Activated naive CD4-positive, alpha-beta T cell treated with anti-CD3 and anti-CD28 coated beads, Interleukin-2, amount 10 ng/mL, durations not matched to agents 7 days and 5 days (primary cell): ENCODE data around the gene PREX1.

ENCODE experiments used
- CTCF ChIA-PET: fragments of 350-600 bp; sonication (Branson Sonifier 250); formaldehyde crosslinking; loops from one replicate; lab custom pipeline; 2021; ENCODE audit warnings: antibody characterized with exemption; lab: Charles Lee
- DNase-seq: peaks from one replicate; pipeline ENCODE4 v3.0.0-alpha.2; 2020
- H3K27ac Mint-ChIP-seq: one replicate; pipeline ENCODE4 v1.8.0; 2021; ENCODE audit warnings: mild to moderate bottlenecking, moderate library complexity, mixed read lengths
- H3K27me3 Mint-ChIP-seq: one replicate; pipeline ENCODE4 v1.8.0; 2021; ENCODE audit warnings: mild to moderate bottlenecking, mixed read lengths
- H3K36me3 Mint-ChIP-seq: one replicate; pipeline ENCODE4 v1.8.0; 2021; ENCODE audit warnings: mixed read lengths
- H3K4me1 Mint-ChIP-seq: one replicate; pipeline ENCODE4 v1.8.0; 2021; ENCODE audit warnings: mixed read lengths
- H3K4me3 Mint-ChIP-seq: one replicate; pipeline ENCODE4 v1.8.0; 2021; ENCODE audit warnings: mild to moderate bottlenecking, moderate library complexity, mixed read lengths
- H3K9me3 Mint-ChIP-seq: one replicate; pipeline ENCODE4 v1.8.0; 2021; ENCODE audit warnings: mixed read lengths

PREX1 gene

DNA sequence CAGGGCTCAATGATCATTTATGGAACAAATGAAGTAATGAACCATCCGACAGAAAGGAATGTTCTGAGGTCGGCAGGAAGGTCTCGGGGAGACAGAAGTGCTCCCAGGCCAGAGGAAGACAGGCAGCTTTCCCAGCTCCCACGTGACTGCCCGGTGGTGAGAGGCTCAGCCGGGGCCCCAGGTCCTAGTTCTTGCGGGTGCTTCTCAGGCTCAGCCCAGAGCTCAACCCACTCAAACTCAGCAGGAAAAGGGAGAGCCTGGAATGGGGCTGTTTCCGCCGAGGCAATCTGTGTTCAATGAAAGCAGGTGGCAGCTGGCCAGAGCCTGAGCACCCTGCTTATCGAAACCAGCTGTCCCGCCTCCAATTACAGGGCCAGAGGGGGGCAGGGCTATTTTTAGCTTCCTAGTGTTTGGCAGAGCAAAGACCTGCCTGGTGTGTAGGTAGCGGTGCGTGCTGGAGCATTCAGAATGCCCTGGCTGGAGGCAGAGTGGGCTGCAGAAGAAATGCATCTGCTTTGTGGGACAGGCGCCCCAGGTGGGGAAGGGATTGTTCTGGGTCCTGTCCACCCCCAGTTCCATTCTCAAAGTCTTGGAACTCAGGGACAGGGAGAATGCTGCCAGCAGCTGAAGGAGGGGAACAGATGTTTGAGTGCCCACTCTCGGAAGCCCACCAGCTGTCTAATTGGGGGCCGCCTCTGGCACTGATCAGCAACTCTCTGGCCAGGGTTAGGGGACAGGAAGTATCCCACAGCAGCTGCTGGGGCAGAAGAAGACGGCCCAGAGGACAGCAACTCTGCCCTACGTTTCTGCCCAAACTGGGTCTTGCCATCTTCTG, 145.1 kb downstream of the PREX1 start:
- Mint-ChIP-seq H3K27me3 (no peaks in the 10 kb centered on the region), H3K4me1 (peaks cover 5% of the 10 kb centered on the region), H3K27ac (no peak overlapping the region), H3K9me3 (no peaks in the 10 kb centered on the region), H3K4me3 (no peak overlapping the region), H3K36me3 (peaks cover 23% of the 10 kb centered on the region)
- CTCF ChIA-PET: interaction anchor here (0.6 to 1.1 kb wide), 2 partner anchors 25 to 214 kb away, joined by 3 to 4 read pairs; no protein-coding TSS in a partner anchor
- DNase-seq: no peak

DNA sequence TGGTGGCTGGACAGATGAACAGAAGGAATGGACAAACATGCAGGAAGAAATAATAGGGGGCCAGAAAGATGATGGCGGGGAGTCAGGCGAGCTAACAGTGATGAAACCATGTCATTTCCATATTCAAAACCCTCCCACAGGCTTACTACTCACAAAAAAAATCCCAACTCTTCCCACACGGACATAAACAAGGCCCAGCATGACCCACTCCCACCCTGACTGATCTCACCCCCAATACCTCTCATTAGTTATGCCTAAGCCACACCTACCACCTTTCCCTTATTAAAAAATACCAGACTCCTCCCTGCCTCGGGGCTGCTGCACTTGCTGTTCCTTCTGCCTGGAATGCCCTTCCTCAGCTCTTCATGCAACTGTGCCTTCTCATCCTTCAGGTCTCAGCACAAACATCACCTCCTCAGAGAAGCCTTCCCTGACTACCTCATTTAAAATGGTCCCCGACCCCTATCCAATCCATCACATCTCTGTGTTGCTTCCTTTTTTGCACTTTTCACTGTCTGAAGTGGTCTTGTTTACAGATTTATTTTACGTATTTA, 145.8 kb downstream of the PREX1 start:
- no peak for DNase-seq
- H3K27ac Mint-ChIP-seq: no peak overlapping the region
- no peaks in the 10 kb centered on the region for H3K9me3 Mint-ChIP-seq
- H3K36me3 Mint-ChIP-seq: peaks cover 22% of the 10 kb centered on the region
- peaks cover 5% of the 10 kb centered on the region for H3K4me1 Mint-ChIP-seq
- no peak overlapping the region for H3K4me3 Mint-ChIP-seq
- H3K27me3 Mint-ChIP-seq: no peaks in the 10 kb centered on the region
- CTCF ChIA-PET: interaction anchor here (0.6 to 1.1 kb wide), 2 partner anchors 24 to 214 kb away, joined by 3 to 4 read pairs; no protein-coding TSS in a partner anchor

DNA sequence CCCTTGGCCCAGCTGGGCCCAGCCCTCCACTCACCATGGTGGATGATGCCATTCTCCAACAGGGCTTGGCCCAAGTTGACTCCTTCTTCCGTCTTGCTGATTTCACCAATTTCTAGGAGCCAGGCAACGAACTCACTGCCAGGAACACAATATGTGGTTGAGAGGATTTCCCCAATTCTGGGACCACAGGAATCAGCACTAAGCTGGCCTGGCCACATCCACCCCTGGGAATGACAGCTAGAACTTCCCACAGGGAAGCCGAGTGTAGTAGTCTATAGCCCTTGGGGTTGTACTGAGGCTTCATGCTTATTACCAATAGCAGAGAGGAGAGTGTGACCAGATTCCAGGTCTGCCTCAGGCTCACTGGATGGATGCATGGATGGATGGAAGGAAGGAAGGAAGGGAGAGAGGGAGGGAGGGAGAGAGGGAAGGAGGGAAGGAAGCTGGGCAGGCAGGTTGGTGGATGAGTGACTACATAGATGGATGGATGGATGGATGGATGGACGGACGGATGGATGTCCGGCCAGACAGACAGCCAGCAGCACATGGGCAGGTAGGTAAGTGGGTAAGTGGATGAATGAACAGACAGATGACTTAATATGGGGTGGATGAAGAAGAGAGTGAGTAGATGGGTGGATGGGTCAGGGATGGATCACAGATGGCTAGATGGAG, 146.5 kb downstream of the PREX1 start:
- Mint-ChIP-seq H3K4me1 (peaks cover 5% of the 10 kb centered on the region), H3K9me3 (no peaks in the 10 kb centered on the region), H3K4me3 (no peak overlapping the region), H3K36me3 (peaks cover 21% of the 10 kb centered on the region), H3K27ac (no peak overlapping the region), H3K27me3 (no peaks in the 10 kb centered on the region)
- no peak for DNase-seq
- CTCF ChIA-PET: interaction anchor here (1.1 kb wide), 1 partner anchor 24 kb away, joined by 4 read pairs; no protein-coding TSS in a partner anchor

DNA sequence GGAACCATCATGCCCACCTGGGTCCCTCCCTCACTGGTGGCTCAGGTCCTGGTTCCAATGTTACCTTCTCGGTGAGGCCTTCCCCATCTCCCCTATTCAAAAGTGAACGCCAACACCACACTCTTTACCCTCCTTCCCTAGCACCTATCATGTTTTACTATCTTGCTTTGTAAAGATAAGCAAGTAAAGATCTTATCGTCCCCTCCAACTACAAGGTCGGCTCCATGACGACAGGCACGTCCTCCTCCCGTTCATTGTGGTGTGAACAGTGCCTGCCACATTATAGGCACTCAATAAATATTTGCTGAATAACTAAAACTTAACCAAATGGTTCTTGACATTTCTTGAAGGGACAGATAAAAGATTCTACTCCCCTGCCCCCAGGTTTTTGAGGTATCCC, 147.1 kb downstream of the PREX1 start:
- no peak overlapping the region for H3K27ac Mint-ChIP-seq
- peaks cover 28% of the 10 kb centered on the region for H3K36me3 Mint-ChIP-seq
- H3K4me1 Mint-ChIP-seq: peaks cover 5% of the 10 kb centered on the region
- CTCF ChIA-PET: no interaction called here
- H3K4me3 Mint-ChIP-seq: no peak overlapping the region
- no peaks in the 10 kb centered on the region for H3K9me3 Mint-ChIP-seq
- DNase-seq: no peak
- no peaks in the 10 kb centered on the region for H3K27me3 Mint-ChIP-seq

DNA sequence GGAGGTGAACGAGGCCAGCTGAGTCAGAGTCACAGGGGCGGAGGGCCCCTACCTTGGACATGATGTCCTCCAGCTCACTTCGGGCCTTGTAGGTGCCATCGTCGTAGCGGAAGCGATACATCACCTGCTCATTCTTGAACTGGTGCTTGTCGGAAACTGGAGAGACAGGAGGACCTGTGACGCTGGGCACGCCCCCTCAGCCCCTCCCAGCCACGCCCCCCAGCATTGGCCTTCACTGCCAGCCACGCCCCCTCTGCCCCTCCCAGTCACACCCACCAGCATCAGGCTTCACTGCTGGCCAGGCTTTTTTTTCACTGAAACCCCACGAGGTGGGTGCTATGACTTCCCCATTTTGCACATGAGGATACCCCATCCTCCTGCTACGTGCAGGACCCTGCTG, 148.2 kb downstream of the PREX1 start:
- no peak for DNase-seq
- Mint-ChIP-seq H3K4me1 (peaks cover 2% of the 10 kb centered on the region), H3K36me3 (peaks cover 33% of the 10 kb centered on the region), H3K27ac (no peak overlapping the region), H3K27me3 (no peaks in the 10 kb centered on the region), H3K9me3 (no peaks in the 10 kb centered on the region), H3K4me3 (no peak overlapping the region)
- CTCF ChIA-PET: no interaction called here

DNA sequence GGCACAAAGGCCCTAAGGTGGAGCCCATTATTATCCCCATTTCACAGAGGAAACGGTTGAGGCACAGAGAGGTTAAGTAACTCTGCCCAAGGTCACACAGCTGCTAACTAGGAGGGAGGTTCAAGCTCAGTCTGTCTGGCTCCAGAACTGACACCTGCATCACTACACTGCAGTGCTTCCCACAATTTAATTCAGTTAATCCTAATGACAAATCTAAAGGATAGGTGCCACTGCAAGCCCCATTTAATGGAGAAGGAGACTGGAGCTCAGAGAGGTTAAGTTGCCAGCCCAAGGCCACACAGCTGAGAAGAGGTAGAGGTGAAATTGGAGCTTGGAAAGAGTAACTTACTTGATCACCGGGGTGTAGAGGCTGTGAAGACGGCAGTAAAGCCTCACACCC, 148.8 kb downstream of the PREX1 start:
- CTCF ChIA-PET: no interaction called here
- peaks cover 32% of the 10 kb centered on the region for H3K36me3 Mint-ChIP-seq
- no peak overlapping the region for H3K4me3 Mint-ChIP-seq
- no peak overlapping the region for H3K27ac Mint-ChIP-seq
- no peaks in the 10 kb centered on the region for H3K9me3 Mint-ChIP-seq
- no peaks in the 10 kb centered on the region for H3K27me3 Mint-ChIP-seq
- peaks cover 2% of the 10 kb centered on the region for H3K4me1 Mint-ChIP-seq
- no peak for DNase-seq

DNA sequence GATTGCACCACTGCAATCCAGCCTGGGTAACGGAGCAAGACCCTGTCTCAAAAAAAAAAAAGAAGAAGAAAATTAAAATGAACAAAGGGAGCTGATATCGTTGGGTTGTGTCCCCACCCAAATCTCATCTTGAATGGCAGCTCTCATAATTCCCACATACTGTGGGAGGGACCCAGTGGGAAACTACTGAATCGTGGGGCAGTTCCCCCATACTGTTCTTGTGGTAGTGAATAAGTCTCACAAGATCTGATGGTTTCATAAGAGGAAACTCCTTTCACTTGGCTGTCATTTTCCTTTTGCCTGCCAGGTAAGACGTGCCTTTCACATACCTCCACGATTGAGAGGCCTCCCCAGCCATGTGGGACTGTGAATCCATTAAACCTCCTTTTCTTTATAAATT, 149.4 kb downstream of the PREX1 start:
- CTCF ChIA-PET: interaction anchor here (0.6 kb wide), 1 partner anchor 222 kb away, joined by 4 read pairs; no protein-coding TSS in a partner anchor
- DNase-seq: no peak
- Mint-ChIP-seq H3K9me3 (no peaks in the 10 kb centered on the region), H3K27ac (no peak overlapping the region), H3K27me3 (no peaks in the 10 kb centered on the region), H3K4me3 (no peak overlapping the region), H3K36me3 (peaks cover 32% of the 10 kb centered on the region), H3K4me1 (no peaks in the 10 kb centered on the region)

DNA sequence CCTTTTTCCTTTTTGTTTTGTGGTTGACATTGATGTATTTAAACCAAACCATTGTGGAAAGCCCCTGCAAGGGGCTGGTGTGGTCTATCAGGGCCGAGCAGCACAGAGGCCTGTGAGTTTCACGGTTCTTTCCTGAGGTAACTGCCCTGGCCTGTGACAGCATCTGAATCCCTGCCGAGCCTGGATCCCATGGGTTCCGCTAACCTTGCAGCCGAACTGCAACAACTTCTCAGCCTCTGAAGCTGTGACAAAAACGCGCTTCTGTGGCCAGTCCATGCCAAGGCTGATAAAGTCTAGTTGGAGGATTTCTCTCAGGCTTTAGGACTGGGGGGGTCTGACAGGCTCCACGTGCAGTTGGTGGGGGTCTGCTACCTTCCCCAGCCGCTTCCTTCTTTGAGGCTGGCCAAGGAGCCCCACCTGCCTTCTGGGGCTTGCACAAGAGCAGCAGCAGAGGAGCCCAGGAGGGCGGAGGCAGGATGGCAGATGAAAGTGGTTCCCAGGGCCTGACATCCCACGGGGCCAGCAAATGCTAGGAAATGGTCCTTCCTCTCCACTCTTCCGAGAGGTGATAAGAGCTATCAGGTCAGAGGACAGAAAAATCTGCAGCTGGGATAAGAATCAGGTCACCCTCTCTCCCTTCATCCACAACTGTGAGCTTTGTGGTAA, 150.9 kb downstream of the PREX1 start:
- no peak overlapping the region for H3K4me3 Mint-ChIP-seq
- no peak overlapping the region for H3K27ac Mint-ChIP-seq
- CTCF ChIA-PET: no interaction called here
- no peaks in the 10 kb centered on the region for H3K9me3 Mint-ChIP-seq
- DNase-seq: no peak
- H3K27me3 Mint-ChIP-seq: no peaks in the 10 kb centered on the region
- no peaks in the 10 kb centered on the region for H3K4me1 Mint-ChIP-seq
- H3K36me3 Mint-ChIP-seq: peaks cover 40% of the 10 kb centered on the region

DNA sequence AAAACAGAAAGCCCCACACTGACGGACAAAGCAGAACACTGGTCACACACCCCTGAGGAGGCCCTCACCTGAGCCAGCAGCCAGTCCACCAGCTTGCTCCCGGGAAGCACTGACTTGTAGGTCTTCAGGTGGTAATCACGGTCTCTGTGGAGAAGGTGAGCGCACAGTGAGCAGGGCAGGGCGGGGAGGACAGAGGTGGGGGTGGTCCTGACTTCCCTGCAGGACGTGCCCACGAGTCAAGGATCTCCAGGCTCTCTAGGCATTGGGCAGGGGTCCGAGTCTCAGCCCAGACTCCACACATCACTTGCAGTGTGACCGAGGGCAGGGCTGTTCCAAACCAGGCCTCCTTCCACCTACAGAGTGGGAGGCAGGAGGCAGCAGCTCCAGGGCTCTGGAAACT, 151.7 kb downstream of the PREX1 start:
- Mint-ChIP-seq H3K27ac (no peak overlapping the region), H3K4me1 (no peaks in the 10 kb centered on the region), H3K4me3 (no peak overlapping the region), H3K27me3 (no peaks in the 10 kb centered on the region), H3K36me3 (peaks cover 46% of the 10 kb centered on the region), H3K9me3 (no peaks in the 10 kb centered on the region)
- CTCF ChIA-PET: no interaction called here
- DNase-seq: no peak

DNA sequence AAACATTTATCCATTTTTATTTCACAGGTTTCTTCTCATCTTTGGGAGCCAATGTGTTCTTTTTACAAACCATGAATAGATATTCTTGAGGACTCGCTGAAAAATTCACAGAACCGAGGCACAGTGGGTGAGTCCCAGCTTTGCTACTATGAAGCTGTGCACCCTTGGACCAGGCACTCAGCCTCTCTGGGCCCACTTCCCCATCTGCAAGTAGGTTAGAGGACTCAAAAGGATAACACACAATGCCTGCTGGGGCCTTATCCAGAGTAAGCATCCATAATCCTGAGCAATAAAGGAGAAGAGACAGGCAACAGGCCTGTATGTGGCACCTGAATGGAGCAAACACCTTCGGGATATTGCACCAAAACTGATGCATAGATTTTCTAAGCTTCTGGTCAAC, 153.3 kb downstream of the PREX1 start:
- no peaks in the 10 kb centered on the region for H3K27me3 Mint-ChIP-seq
- no peaks in the 10 kb centered on the region for H3K4me1 Mint-ChIP-seq
- H3K9me3 Mint-ChIP-seq: no peaks in the 10 kb centered on the region
- H3K36me3 Mint-ChIP-seq: peaks cover 50% of the 10 kb centered on the region
- H3K27ac Mint-ChIP-seq: no peak overlapping the region
- no peak overlapping the region for H3K4me3 Mint-ChIP-seq
- CTCF ChIA-PET: interaction anchor here (1.5 kb wide), 1 partner anchor 9 kb away, joined by 3 read pairs; no protein-coding TSS in a partner anchor
- no peak for DNase-seq

DNA sequence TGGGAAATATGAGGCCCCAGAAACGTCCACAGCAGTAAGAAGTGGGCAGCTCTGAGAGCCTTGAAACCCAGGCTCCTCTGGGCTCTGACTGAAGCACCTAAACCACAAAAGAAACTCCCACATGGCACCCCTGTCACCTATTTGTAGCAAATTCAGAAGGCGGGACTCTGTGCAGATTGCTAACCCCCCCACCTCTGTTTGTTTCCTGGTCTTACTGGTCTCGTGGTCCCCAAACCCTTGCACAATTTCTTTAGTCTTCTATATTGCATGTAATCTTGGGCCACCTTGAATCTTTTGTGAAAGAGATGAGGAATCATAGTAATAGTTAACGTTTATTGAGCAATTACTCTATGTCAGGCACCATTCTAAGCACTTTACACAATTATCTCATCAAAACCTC, 154.3 kb downstream of the PREX1 start:
- H3K4me1 Mint-ChIP-seq: no peaks in the 10 kb centered on the region
- H3K36me3 Mint-ChIP-seq: peaks cover 52% of the 10 kb centered on the region

DNA sequence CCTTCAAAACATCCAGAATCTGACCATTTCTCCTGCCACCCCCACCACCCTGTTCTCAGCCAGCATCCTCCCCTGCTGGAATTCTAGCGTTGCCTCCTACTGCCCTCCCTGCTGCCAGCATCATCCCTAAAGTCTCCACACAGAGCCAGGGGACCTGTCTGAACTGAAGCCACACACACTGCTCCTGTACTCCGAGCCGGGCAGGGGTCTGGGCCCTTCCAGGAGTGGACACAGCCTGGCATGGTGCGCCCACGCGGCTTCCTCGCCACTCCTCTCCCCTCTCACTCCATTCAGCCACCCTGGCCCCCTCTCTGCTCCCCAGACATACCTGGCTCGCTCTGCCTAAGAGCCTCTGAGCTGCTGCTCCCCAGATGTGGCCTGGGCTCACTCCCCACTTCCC, 155.5 kb downstream of the PREX1 start:
- no peaks in the 10 kb centered on the region for H3K27me3 Mint-ChIP-seq
- peaks cover 54% of the 10 kb centered on the region for H3K36me3 Mint-ChIP-seq
- H3K4me3 Mint-ChIP-seq: no peak overlapping the region
- CTCF ChIA-PET: no interaction called here
- H3K4me1 Mint-ChIP-seq: no peaks in the 10 kb centered on the region
- no peak for DNase-seq
- no peaks in the 10 kb centered on the region for H3K9me3 Mint-ChIP-seq
- no peak overlapping the region for H3K27ac Mint-ChIP-seq

More for the DNA sequence above, 154.3 kb downstream of the PREX1 start:
- no peak for DNase-seq
- H3K27ac Mint-ChIP-seq: no peak overlapping the region
- H3K4me3 Mint-ChIP-seq: no peak overlapping the region
- CTCF ChIA-PET: interaction anchor here (1.0 to 1.5 kb wide), 2 partner anchors 10 to 16 kb away, joined by 3 to 4 read pairs; no protein-coding TSS in a partner anchor
- H3K27me3 Mint-ChIP-seq: no peaks in the 10 kb centered on the region
- no peaks in the 10 kb centered on the region for H3K9me3 Mint-ChIP-seq

DNA sequence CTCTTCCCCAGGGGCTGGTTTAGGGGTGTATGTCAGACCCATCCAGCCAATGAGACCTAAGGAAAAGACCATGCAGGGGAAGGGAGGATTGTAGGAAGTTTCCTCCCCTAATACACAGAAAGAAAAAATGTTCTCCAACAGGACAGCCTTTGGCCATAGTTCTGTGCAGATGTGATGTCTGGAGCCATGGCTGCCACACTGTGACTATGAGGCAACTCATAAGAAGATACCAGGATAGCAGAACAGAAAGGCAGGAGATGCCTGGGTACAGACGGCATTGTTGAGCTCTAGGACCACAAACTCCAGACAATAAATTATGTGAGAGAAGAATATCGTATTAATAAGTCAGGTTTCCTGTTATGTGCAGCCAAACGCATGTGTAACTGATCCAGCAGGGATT, 156.7 kb downstream of the PREX1 start:
- H3K4me1 Mint-ChIP-seq: no peaks in the 10 kb centered on the region
- CTCF ChIA-PET: interaction anchor here (1.3 kb wide), 1 partner anchor 118 kb away, joined by 3 read pairs; no protein-coding TSS in a partner anchor
- H3K4me3 Mint-ChIP-seq: no peak overlapping the region
- H3K27me3 Mint-ChIP-seq: no peaks in the 10 kb centered on the region
- H3K36me3 Mint-ChIP-seq: peaks cover 57% of the 10 kb centered on the region
- no peak overlapping the region for H3K27ac Mint-ChIP-seq
- no peaks in the 10 kb centered on the region for H3K9me3 Mint-ChIP-seq
- no peak for DNase-seq
